ENCODE results near the gene CHRM5. TPM values are rescaled to one million over a fixed set of nuclear protein-coding genes. Genes with fewer than 3 reads are reported as not detected.

Gene CHRM5
- total RNA-seq, 4 donors from 2014 or later, result 0.21 to 0.98 (median 0.37) TPM

DNA sequence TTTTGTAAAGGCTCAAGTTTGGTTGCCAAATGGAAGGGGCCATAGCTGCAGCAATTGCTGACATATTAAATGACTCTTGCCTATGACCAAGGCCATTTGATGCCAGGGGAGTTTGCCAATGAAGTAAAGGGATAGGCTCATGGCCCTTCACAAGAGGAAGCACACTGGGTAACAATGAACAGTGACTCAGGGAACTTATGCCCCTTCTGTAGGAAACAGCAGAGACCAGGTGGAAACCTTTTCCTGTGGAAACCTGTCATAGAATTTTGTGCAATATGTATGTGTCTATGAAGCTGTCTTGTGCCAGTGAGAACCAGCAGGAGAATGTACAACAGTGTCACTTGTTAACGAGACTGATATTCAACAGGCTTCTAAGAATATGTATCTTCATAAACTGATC, 96.1 kb downstream of the CHRM5 start:
- TF ChIP-seq EP300 (IDR thresholded peaks at IDR 0.05) (no peak), POLR2A (IDR thresholded peaks at IDR 0.05) (no peak)
- TF ChIP-seq, protein P1, sequence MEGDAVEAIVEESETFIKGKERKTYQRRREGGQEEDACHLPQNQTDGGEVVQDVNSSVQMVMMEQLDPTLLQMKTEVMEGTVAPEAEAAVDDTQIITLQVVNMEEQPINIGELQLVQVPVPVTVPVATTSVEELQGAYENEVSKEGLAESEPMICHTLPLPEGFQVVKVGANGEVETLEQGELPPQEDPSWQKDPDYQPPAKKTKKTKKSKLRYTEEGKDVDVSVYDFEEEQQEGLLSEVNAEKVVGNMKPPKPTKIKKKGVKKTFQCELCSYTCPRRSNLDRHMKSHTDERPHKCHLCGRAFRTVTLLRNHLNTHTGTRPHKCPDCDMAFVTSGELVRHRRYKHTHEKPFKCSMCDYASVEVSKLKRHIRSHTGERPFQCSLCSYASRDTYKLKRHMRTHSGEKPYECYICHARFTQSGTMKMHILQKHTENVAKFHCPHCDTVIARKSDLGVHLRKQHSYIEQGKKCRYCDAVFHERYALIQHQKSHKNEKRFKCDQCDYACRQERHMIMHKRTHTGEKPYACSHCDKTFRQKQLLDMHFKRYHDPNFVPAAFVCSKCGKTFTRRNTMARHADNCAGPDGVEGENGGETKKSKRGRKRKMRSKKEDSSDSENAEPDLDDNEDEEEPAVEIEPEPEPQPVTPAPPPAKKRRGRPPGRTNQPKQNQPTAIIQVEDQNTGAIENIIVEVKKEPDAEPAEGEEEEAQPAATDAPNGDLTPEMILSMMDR (IDR thresholded peaks at IDR 0.05), result no peak
- no peak for DNase-seq (ENCODE audit: low spot score in 2 of 2)
- Histone ChIP-seq H3K4me1 (no peaks in the 10 kb centered on the region), H3K27me3 (no peaks in the 10 kb centered on the region), H3K4me3 (no peak overlapping the region), H3K9me3 (no peaks in the 10 kb centered on the region), H3K27ac (no peak overlapping the region), H3K36me3 (no peaks in the 10 kb centered on the region)
- 0% methylated on average over 1 of the region's 1 CpG for WGBS, 2 donors

DNA sequence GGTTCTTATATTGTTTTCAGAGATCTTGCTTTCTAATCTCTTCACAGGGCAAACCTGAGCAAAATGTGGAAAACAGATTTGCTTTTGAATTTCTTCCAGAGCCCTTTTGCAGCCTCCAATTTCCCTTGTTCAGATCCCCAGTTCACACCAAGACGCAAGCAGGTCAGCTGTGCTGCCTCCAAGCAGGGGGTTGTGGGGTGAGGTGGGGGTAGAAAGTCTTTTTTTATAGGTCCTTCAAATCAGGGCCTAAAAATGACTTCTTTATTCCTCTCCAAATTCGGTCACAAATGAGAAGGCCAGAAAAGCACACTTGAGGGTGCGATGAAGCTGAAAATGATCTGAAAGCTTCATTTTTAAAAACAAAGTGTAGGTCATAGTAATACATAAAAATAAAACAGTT, 97.0 kb downstream of the CHRM5 start:
- TF ChIP-seq POLR2A (IDR thresholded peaks at IDR 0.05) (no peak), EP300 (IDR thresholded peaks at IDR 0.05) (no peak)
- TF ChIP-seq, protein P1 (IDR thresholded peaks at IDR 0.05), result no peak
- Histone ChIP-seq H3K9me3 (no peaks in the 10 kb centered on the region), H3K36me3 (no peaks in the 10 kb centered on the region), H3K27me3 (no peaks in the 10 kb centered on the region), H3K27ac (no peak overlapping the region), H3K4me1 (no peaks in the 10 kb centered on the region), H3K4me3 (no peak overlapping the region)
- no peak for DNase-seq (ENCODE audit: low spot score in 2 of 2)
- WGBS, 2 donors, result 58 to 68% methylated on average over 3 of the region's 3 CpGs

DNA sequence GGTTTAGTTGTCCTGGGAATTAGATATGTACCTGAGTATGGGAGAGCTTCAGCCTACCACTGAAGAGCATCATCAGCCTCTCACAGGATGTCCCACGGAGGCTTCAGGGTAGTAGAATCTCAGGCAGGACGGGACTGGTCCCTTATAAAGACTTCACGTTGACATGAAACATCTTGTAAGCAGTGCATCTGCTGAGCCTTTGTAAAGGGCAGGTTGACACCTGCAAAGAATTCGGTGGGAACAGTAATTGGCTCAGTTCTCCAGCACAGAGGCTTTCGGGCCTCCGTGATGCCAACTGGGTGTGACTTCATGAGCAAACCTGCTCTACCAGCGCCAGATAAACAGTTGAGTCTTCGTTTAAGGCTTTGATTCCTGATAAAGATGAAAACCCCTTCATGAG, 97.6 kb downstream of the CHRM5 start:
- DNase-seq (ENCODE audit: low spot score in 2 of 2), result no peak
- 87 to 88% methylated on average over 8 of the region's 8 CpGs for WGBS, 2 donors
- Histone ChIP-seq H3K9me3 (no peaks in the 10 kb centered on the region), H3K4me1 (no peaks in the 10 kb centered on the region), H3K27ac (no peak overlapping the region), H3K4me3 (no peak overlapping the region), H3K36me3 (no peaks in the 10 kb centered on the region), H3K27me3 (no peaks in the 10 kb centered on the region)
- TF ChIP-seq POLR2A (IDR thresholded peaks at IDR 0.05) (no peak), EP300 (IDR thresholded peaks at IDR 0.05) (no peak)
- TF ChIP-seq, protein P1 (IDR thresholded peaks at IDR 0.05), result no peak

DNA sequence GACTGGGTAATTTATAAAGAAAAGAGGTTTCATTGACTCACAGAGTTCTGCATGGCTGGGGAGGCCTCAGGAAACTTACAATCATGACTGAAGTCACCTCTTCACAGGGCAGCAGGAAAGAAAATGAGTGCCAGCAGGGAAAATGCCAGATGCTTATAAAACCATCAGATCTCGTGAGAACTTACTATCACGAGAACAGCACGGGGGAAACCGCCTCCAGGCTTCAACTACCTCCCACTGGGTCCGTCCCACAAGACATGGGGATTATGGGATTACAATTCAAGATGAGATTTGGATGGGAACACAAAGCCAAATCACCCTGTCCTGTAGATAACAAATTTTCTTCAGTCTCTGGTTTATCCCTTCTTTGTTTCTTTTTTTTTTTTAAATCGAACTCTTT, 101.7 kb downstream of the CHRM5 start:
- TF ChIP-seq, protein P1 (IDR thresholded peaks at IDR 0.05), result no peak
- TF ChIP-seq POLR2A (IDR thresholded peaks at IDR 0.05), result no peak
- TF ChIP-seq EP300 (IDR thresholded peaks at IDR 0.05), result no peak
- Histone ChIP-seq H3K27ac (no peak overlapping the region), H3K4me1 (no peaks in the 10 kb centered on the region), H3K9me3 (no peaks in the 10 kb centered on the region), H3K4me3 (no peak overlapping the region), H3K36me3 (no peaks in the 10 kb centered on the region), H3K27me3 (no peaks in the 10 kb centered on the region)
- WGBS, 2 donors, result 69 to 78% methylated on average over 6 of the region's 6 CpGs
- DNase-seq (ENCODE audit: low spot score in 2 of 2), result no peak

DNA sequence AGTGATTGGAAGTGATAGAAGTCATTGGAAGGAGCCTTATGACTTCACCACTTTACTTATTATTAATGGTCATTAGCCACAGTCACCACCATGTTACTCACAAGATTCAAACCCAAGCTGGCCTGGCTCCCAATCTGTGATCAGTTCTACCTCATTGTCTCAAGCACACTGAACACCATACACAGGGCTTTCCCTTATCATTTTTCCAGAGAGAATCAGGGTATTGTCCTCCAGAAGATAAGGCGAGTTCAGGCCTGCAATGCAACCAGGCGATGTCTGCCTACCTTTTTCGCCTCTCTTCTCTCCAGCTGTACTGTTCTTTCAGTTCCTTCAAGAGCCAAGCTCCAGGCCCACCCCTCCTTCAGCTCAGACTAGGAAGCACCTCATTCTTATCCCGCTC, 108.5 kb downstream of the CHRM5 start:
- WGBS, 2 donors, result 92 to 98% methylated on average over 4 of the region's 4 CpGs
- Histone ChIP-seq H3K9me3 (no peaks in the 10 kb centered on the region), H3K4me1 (no peaks in the 10 kb centered on the region), H3K36me3 (peaks cover 0 to 6% (median 0%) of the 10 kb centered on the region in 3 donors), H3K27me3 (no peaks in the 10 kb centered on the region), H3K27ac (no peak overlapping the region), H3K4me3 (no peak overlapping the region)
- TF ChIP-seq, protein P1 (IDR thresholded peaks at IDR 0.05), result no peak
- TF ChIP-seq POLR2A (IDR thresholded peaks at IDR 0.05) (no peak), EP300 (IDR thresholded peaks at IDR 0.05) (no peak)
- no peak for DNase-seq (ENCODE audit: low spot score in 2 of 2)

Measured in tibial nerve (tissue), 4 donors.